GM21529 (cell line): ENCODE results near the gene NDUFAF5.

Experiments
- ATAC-seq: cut with Tn5 transposase; IDR thresholded peaks from one replicate; pipeline ENCODE4 v1.9.1; 2021; ENCODE audit not compliant: unreplicated experiment

The NDUFAF5 gene

DNA sequence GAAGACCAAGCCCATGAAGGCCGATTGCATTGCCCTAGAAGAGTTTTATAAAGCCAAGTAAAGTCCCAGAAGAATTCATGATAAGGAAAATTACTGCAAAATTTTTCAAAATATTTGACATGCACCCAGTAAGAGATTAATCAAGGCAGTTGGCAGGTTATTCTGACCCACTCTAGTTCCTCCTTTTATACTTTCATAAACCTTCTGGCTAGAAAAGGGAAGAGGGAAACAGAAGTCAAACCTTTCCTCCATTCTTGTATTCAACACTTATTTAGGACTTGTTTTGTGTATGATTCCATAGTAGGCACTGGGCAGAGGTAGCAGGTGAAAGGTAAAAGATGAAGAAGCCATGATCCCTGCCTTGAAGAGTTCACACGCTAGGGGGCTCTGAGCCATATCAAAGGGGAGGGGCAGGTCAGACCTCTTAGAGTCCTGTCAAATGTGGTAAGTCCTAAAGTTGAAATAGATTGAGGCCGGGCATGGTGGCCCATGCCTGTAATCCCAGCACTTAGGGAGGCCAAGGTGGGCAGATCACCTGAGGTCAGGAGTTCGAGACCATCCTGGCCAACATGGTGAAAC is 85.4 kb downstream of the NDUFAF5 start:
- ATAC-seq = no peak
